ENCODE measurements around the gene BNC2.

BNC2 gene

DNA sequence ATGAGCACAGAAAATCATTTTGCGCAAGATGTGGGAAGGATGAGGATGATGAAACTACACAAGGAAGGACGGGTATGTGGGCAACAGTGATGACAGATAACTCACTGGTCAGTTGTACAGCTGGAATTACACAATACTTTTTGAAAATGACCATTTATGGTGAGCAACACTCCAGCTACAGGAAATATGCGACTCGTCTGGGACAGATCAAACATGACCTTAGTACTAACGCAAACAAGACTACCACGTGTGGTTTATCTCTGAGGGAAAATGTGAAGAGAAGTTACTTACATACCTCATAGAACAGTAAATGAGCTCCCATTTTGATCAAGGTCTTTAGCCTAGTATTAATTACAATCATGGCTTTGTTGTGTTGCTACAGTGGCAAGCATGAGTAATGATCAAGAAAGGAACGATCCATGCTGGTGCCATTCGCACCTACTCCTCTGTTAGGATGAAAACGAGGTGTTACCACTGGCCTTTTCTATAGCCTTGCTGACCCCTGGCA, 456.9 kb downstream of the BNC2 start:
- DNase-seq (ENCODE audit: low read depth): peak; percentile 95

- DNase-seq (ENCODE audit: low read depth): no peak
Observed at GRCh38 chr9:16412740-16413139, 457.7 kb downstream of the BNC2 start.

- no peak for DNase-seq (ENCODE audit: low read depth)
Observed at GRCh38 chr9:16411311-16411710, 459.2 kb downstream of the BNC2 start.

DNA sequence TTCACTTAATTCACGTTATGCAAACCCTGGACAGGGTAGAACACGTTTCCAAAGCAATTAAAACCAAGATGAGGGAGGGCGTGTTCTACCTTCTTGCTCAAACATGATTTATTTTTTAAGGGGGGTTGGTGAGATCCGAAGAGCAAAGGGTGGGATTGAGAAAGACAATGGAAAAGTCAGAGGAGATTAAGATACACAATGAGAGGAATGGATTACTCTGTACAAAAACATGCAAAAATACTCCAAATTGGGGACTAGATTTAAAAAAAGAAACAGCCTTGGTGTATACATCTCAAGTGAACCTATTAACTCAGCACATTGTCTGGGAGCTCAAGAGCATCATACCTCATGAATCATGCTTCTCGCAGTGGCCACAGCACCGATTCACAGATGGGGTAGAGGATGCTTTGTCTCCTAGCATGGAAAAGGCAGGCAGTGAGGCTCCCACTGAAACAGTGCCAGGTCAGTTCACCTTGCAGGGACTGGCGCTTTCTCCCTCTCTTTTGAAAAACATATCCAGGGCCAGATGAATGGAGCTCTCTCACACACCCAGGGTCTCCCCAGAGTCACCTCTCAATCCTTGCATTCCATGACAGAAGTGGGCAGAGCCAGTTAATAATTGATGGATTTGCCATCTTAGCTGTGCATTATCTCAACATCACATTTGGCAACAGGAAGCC, 459.7 kb downstream of the BNC2 start:
- DNase-seq (ENCODE audit: low read depth): no peak

- DNase-seq (ENCODE audit: low read depth): no peak
Observed at GRCh38 chr9:16407617-16408016, 462.9 kb downstream of the BNC2 start.

DNA sequence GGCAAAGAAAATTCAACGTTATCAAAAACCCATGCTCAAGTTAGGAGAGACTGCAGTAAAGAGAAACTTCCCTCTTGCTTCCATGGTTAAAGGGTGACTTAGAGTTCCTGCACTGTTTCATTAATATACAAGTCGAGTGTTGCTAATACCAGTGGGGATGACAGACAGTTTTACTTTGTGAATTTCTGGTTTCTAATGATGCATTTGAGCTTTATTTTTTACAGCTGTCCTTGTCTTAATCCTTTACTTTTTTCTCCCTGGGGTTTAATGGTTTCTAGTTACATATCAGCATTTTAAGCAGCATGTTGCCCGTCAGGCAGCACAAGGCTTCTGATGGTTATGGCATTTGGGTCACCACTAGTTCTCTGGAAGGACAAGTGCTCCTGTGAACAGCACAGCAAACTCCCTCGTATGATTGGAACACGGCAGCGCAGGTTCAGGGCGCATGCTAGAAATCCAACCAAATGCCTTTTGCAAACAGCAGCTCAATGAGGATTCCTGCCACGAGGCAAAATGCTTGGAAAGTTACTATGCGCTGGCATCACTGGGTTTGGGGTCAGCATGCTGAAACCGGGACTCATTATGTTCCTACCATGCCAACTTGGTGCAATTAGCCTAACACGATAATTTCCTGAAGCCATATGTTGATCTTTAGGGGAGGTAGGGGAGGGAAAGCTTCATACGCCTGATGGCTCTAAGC, 463.8 kb downstream of the BNC2 start:
- DNase-seq (ENCODE audit: low read depth): no peak

DNA sequence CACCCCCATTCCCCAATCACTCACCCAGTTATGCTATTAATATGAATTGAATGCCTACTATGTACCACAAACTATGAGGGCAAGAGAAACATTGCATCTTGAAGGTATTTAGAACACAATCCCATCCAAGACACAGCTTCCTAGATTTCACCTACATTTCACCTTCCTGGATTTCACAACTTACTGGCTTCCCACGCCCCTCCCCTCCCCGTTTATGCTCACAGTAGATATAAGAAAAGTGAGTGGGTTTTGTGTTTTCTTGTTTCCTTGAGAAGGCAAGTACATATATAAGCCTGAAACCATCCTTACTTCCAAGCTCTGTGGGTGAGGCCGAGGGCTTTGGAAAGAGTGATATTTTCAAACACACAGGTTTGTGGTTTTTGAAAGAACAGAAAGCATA, 465.0 kb downstream of the BNC2 start:
- DNase-seq (ENCODE audit: low read depth): no peak

GRCh38 chr9:16401701-16402100, 468.8 kb downstream of the BNC2 start:
- no peak for DNase-seq (ENCODE audit: low read depth)

DNA sequence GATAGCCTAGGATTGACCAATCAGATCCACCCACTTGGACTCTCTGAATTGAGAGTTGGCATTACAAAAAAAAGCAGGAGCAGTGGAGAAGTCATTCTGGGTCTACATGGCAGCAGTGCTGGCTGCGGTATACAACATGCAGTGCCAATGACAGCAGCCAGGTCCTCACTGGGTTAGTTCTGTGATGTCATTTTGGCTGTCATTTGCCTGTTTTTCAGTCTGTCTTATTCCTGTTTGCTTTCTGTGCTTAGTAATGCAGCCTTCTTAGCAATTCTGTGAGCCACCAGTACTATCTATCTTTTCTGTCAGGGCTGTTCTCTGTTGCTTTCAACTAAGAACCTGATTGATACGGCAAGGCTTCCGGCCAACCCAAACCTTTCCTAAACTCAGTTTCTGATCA, 471.8 kb downstream of the BNC2 start:
- no peak for DNase-seq (ENCODE audit: low read depth)

DNA sequence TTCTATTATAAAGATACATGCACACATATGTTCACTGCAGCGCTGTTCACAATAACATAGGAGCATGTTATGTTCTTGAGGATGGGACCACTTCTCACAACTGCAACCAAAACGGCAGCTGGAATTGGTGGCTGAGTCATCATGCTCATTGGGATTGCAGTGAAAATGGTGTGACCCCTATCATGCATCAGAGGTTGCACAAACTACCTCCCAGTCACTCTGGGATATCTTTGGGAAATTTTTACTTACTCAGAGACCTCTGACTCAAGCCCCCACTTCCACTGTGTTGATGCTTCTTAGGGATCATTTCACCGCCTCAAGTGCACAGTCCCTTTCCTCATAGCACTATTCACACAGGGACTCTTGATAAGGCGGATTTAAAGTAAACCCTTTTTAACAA, 474.1 kb downstream of the BNC2 start:
- no peak for DNase-seq (ENCODE audit: low read depth)

GRCh38 chr9:16391369-16391768, 479.1 kb downstream of the BNC2 start:
- DNase-seq (ENCODE audit: low read depth): no peak

DNA sequence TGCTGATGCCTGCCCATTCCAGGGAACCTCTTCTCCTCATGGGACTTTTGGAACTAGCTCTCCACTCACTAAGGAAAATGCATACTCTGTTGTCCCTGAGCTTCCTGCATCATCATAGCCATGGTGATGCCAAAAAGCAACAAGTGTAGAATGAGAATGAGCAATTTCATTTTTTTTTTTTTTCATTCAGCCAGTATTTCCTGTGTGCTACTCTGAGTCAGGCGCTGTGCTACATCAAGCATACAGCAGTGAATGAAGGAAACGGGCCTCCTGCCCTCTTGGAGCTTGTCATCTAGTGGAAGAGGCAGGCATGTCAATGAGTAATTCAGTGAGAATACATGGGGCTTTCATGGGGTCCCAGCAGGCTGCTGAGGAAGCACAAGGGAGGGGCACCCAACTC, 483.1 kb downstream of the BNC2 start:
- DNase-seq (ENCODE audit: low read depth): no peak

GRCh38 chr9:16386827-16387077, 483.7 kb downstream of the BNC2 start:
- no peak for DNase-seq (ENCODE audit: low read depth)

DNA sequence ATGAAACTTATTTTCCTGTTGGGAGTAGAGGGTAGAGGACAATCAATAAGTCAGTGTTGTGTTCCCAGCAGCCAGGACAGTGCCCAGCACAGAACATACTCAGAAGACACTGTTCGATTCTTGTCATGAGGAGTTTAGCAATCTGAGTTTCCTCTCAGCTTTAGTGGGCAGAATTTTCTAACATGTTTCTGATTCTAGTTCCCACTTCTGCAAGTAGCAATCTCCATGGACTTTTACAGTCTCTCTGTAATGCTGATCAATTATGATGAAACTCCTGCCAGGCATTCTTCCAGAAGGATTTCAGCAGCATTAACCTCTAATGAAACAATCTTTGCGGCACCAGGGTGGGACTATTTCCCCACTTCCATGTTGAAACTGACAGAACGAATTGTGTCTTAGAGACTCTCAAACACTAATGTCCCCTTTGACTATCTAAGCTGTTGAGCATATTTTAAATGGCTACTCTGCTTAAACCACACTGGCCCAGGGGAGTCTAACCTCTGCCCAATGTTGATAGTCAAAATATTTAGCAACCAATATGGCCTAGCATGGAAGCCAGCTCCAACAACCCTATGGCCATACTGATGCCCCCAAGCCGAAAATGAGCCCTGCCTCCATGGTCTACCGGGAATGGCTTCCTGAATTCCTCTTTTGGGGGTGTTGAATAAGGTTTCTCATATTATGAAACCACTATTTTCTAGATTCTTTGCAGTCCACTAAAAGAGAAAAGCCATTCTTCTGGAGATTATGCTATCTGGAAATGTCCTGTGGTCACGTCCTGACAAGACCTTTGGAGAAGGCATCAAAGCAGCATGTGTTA, 484.3 kb downstream of the BNC2 start:
- DNase-seq (ENCODE audit: low read depth): peak; percentile 42

- peak; percentile 80 for DNase-seq (ENCODE audit: low read depth)
Observed at GRCh38 chr9:16385590-16385989, 484.9 kb downstream of the BNC2 start.

DNA sequence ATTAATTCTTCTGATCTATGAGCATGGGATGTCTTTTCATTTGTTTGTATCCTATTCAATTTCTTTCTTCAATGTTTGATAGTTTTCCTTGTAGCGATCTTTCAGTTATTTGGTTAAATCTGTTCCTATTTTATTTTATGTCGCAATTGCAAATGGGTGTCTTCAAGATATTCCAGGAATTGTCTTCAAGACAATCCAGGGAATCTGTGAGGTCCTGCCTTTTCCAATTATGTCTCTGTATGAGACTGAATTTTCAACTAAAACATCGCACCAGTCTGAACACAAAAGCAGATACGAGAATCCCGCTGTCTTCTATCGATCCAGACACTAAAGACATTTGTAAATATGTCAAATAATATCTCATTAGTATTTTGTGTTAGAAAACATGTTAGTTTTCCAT, 485.5 kb downstream of the BNC2 start:
- DNase-seq (ENCODE audit: low read depth): no peak

DNA sequence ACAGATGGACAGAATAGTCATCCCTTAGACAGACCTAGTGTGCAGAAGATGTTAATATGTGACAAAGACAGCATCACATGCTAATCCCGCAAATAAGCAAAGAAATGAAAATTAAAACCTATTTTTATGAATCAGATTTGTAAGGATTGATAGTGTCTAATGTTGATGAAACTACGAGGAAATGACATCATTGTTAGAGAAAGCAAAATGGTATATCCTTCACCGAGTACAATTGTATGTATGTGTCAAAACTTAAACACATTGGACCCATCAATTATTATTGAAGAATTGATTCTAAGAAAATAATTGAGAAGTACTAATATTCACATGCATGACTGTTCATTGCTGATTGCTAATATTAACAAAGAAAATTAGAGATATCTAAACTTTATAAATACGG, 493.2 kb downstream of the BNC2 start:
- DNase-seq (ENCODE audit: low read depth): no peak

DNA sequence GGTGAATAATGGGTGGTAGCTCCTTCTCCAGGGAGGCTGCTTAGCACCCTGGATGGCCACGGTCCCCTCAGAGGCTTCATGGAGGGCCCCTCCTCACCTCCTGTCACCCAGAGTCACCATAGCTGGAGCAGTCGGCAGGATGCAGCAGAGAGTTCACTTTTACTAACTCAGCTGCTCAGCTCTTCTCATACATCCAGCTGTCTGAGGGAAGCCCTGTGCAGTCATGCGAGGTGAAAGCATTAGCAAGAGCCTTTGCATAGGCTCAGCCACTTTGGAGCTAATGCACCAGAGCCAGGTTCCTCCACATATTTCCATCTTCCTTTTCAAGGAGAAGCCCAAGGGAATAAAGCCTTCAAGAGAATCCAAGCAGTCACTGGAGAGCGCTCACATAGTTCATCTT, 499.2 kb downstream of the BNC2 start:
- no peak for DNase-seq (ENCODE audit: low read depth)

DNA sequence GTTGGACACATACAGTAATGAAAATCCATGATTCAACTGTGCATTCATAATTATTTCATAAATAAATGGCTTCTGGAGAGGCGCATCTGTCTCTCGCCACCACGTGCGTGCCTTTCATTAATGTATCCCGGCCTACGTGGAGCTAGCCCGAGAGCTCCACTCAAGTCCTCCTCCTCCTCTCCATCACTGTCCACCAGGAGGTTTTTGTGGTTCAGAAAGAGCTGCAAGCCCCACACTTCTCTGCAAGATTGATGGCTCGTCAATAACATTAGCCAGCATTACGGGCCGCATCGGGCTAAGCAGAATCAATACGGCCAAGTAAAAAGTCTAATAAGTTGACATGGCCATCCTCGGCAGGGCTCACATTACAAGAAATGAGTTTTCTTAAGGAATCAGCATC, 499.8 kb downstream of the BNC2 start:
- DNase-seq (ENCODE audit: low read depth): no peak

DNA sequence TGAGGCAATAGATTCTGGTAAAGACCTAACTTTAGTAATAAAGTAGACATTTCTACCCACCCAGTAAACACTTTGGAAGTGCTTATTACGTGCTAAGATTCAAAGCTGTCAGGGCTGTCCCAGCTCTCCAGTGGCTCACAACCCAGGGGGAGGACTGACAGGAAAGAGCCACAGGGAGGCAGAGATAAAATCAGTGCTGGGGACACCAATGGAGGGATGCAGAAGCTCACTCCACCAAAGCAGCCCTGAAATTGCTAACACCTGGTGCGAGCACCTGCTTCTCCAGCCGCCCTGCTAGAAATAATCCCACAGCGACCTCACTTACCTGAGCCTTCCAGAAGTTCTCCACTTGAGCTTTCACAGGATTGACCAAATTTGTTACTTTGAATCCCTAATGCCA, 501.0 kb downstream of the BNC2 start:
- no peak for DNase-seq (ENCODE audit: low read depth)

DNA sequence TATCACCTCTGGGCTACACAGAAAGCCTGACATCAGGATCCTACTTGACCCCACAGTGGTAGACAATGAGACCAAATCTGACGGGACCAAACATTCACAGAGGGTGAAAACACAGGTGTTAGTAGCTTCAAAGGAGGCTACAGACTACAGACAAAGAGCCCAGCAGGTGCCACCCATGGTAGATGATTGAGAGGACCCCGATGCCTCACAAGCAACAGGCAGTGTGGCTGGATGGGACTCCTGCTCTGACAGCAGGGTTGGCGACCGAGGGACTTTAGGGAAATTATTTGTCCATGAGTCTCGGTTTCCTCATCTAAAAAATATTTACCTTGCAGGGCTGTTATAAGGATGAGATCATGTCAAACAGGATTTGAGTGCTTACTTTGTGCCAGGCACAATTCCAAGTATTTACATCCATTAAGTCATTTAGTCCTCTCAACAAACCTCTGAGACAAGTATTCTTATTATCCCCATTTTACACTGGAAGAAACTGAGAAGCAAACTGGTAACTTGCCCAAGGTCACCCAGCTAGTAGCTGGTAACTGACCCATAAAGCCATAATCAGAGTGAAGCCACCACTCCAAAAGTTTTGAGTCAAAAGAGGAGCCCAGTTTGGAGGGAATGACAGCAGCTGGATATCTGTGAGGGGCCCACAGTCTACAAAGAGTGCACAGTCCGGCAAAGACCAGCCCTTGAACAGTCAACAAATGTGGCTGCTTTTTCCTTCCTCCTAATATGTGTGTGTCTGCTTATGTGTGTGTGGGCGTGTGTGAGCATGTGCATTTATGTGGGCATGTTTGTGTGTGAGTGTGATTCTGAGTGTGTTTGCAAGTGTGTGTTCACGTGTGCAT, 502.0 kb downstream of the BNC2 start:
- DNase-seq (ENCODE audit: low read depth): peak; percentile 60

- DNase-seq (ENCODE audit: low read depth): peak; percentile 68
Observed at GRCh38 chr9:16367605-16368231, 502.8 kb downstream of the BNC2 start.

Measured in HS-5 (cell line).